K562 (cell line): ENCODE measurements around the gene ZMYND8. TPM values are rescaled to one million over a fixed set of nuclear protein-coding genes. Genes with fewer than 3 reads are reported as not detected.

Source experiments
- HEY1 ChIP-seq: fragments of 250-450 bp; sonication (Bioruptor Pico); IDR thresholded peaks from 2 replicates; pipeline ENCODE4 v1.5.0; 2020; ENCODE audit warnings: mild to moderate bottlenecking, moderate library complexity, borderline replicate concordance
- MAZ ChIP-seq, 2 experiments: fragments of 450-650 bp in 1 of 2; sonication (generic) in 1 of 2; formaldehyde crosslinking; IDR thresholded peaks in 1 of 2; conservative IDR thresholded peaks in 1 of 2; 2 replicates each; pipeline versions ENCODE4 v1.4.0 to v1.5.0; 2020; ENCODE audit warnings: mild to moderate bottlenecking in 1 of 2, missing genetic modification reagents in 1 of 2
- NFE2L1 ChIP-seq: fragments of 450-650 bp; IDR thresholded peaks from 2 replicates; pipeline ENCODE4 v1.6.1; 2016; ENCODE audit warnings: missing genetic modification characterization, low read depth, mild to moderate bottlenecking, missing compliant biosample characterization, moderate library complexity, borderline replicate concordance
- TAF7 ChIP-seq: fragments of 450-650 bp; IDR thresholded peaks from 2 replicates; pipeline ENCODE4 v1.6.1; 2016; ENCODE audit warnings: missing genetic modification characterization, missing compliant biosample characterization
- ZNF121 ChIP-seq: sonication (generic); formaldehyde crosslinking; conservative IDR thresholded peaks from 2 replicates; pipeline ENCODE4 v1.8.0; 2022; ENCODE audit warnings: missing genetic modification reagents
- ZNF282 ChIP-seq: sonication (generic); formaldehyde crosslinking; IDR thresholded peaks from 2 replicates; pipeline ENCODE4 v1.8.1; 2023; ENCODE audit warnings: missing genetic modification reagents
- ZNF354B ChIP-seq: fragments of 250-450 bp; sonication (Bioruptor Pico); IDR thresholded peaks from 2 replicates; pipeline ENCODE4 v1.4.0; 2020
- ZNF76 ChIP-seq: fragments of 250-450 bp; sonication (Bioruptor Pico); IDR thresholded peaks from 2 replicates; pipeline ENCODE4 v1.4.0; 2020; ENCODE audit warnings: mild to moderate bottlenecking, moderate library complexity, borderline replicate concordance
- polyA plus RNA-seq, 8 experiments: library from polyadenylated mRNA; depleted of rRNA in 4 of 8; stranded (reverse) in 5 of 8; unstranded in 3 of 8; fragments of >200 nt; fragmentation: Nextera tagmentation in 2 of 8; fragmentation: Illumina TruSeq in 1 of 8; extraction: Ambion mirVana in 2 of 8; extraction: Trizol in 1 of 8; gene quantifications; 2 replicates each; pipeline versions ENCODE4 v1.2.1 to v1.2.3, GENCODE V29; 2011 to 2014; ENCODE audit warnings: inconsistent platforms in 1 of 8, missing spikeins in 1 of 8
- total RNA-seq, 7 experiments: library from RNA; depleted of rRNA in 6 of 7; stranded (reverse); fragments of >200 nt in 6 of 7; fragmentation: Illumina TruSeq in 2 of 7; extraction: Trizol in 2 of 7; gene quantifications; 2 replicates each; pipeline versions ENCODE4 v1.2.1 to v1.2.3, GENCODE V29; 2011 to 2021; ENCODE audit warnings: low replicate concordance in 1 of 7
- TF ChIP-seq, protein P1 (sequence below): fragments of 200-600 bp; sonication (generic); IDR thresholded peaks from one replicate; pipeline ENCODE4 v1.6.1; 2012; ENCODE audit warnings: mild to moderate bottlenecking, low read depth, low read length, inconsistent platforms
- TF ChIP-seq, protein P2 (sequence below): sonication (generic); formaldehyde crosslinking; IDR thresholded peaks from 2 replicates; pipeline ENCODE4 v1.8.0; 2022; ENCODE audit warnings: mild to moderate bottlenecking, missing genetic modification reagents
- TF ChIP-seq, protein P3 (sequence below): sonication (generic); formaldehyde crosslinking; IDR thresholded peaks from 2 replicates; pipeline ENCODE4 v1.8.1; 2022; ENCODE audit warnings: missing genetic modification reagents

ZMYND8 gene
- total and polyA plus RNA-seq, 9 of the 15 experiments (the other 6 are each of a cell fraction or from before 2014, with no cell fraction given): 31.8 to 148 (median 71.9) TPM

DNA sequence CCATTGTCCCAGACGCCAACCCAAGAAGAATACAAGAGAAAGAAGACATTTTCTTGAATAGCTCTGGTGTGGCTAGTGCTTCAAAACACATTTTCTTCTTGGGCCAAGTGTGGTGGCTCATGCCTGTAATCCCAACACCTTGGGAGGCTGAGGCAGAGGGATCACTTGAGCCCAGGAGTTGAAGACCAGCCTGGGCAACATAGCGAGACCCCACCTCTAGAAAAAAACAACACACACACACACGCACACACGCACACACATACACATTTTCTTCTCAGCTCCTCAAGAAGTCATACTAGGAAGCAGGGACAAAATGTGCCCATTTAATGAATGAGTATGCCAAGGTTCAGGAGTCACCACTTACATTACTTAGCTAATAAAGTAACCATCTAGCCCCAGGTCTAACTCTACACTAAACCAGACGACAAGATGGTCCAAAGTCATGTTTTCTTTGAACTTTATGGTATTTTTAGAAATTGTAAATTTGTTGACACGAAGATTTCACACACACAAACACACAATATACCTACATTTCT lies 68.8 kb downstream of the ZMYND8 start (continued):
- TF ChIP-seq, protein P1, sequence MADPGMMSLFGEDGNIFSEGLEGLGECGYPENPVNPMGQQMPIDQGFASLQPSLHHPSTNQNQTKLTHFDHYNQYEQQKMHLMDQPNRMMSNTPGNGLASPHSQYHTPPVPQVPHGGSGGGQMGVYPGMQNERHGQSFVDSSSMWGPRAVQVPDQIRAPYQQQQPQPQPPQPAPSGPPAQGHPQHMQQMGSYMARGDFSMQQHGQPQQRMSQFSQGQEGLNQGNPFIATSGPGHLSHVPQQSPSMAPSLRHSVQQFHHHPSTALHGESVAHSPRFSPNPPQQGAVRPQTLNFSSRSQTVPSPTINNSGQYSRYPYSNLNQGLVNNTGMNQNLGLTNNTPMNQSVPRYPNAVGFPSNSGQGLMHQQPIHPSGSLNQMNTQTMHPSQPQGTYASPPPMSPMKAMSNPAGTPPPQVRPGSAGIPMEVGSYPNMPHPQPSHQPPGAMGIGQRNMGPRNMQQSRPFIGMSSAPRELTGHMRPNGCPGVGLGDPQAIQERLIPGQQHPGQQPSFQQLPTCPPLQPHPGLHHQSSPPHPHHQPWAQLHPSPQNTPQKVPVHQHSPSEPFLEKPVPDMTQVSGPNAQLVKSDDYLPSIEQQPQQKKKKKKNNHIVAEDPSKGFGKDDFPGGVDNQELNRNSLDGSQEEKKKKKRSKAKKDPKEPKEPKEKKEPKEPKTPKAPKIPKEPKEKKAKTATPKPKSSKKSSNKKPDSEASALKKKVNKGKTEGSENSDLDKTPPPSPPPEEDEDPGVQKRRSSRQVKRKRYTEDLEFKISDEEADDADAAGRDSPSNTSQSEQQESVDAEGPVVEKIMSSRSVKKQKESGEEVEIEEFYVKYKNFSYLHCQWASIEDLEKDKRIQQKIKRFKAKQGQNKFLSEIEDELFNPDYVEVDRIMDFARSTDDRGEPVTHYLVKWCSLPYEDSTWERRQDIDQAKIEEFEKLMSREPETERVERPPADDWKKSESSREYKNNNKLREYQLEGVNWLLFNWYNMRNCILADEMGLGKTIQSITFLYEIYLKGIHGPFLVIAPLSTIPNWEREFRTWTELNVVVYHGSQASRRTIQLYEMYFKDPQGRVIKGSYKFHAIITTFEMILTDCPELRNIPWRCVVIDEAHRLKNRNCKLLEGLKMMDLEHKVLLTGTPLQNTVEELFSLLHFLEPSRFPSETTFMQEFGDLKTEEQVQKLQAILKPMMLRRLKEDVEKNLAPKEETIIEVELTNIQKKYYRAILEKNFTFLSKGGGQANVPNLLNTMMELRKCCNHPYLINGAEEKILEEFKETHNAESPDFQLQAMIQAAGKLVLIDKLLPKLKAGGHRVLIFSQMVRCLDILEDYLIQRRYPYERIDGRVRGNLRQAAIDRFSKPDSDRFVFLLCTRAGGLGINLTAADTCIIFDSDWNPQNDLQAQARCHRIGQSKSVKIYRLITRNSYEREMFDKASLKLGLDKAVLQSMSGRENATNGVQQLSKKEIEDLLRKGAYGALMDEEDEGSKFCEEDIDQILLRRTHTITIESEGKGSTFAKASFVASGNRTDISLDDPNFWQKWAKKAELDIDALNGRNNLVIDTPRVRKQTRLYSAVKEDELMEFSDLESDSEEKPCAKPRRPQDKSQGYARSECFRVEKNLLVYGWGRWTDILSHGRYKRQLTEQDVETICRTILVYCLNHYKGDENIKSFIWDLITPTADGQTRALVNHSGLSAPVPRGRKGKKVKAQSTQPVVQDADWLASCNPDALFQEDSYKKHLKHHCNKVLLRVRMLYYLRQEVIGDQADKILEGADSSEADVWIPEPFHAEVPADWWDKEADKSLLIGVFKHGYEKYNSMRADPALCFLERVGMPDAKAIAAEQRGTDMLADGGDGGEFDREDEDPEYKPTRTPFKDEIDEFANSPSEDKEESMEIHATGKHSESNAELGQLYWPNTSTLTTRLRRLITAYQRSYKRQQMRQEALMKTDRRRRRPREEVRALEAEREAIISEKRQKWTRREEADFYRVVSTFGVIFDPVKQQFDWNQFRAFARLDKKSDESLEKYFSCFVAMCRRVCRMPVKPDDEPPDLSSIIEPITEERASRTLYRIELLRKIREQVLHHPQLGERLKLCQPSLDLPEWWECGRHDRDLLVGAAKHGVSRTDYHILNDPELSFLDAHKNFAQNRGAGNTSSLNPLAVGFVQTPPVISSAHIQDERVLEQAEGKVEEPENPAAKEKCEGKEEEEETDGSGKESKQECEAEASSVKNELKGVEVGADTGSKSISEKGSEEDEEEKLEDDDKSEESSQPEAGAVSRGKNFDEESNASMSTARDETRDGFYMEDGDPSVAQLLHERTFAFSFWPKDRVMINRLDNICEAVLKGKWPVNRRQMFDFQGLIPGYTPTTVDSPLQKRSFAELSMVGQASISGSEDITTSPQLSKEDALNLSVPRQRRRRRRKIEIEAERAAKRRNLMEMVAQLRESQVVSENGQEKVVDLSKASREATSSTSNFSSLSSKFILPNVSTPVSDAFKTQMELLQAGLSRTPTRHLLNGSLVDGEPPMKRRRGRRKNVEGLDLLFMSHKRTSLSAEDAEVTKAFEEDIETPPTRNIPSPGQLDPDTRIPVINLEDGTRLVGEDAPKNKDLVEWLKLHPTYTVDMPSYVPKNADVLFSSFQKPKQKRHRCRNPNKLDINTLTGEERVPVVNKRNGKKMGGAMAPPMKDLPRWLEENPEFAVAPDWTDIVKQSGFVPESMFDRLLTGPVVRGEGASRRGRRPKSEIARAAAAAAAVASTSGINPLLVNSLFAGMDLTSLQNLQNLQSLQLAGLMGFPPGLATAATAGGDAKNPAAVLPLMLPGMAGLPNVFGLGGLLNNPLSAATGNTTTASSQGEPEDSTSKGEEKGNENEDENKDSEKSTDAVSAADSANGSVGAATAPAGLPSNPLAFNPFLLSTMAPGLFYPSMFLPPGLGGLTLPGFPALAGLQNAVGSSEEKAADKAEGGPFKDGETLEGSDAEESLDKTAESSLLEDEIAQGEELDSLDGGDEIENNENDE: no peak
- no peak for TF ChIP-seq ZNF76 (CRISPR knock-in tag)
- TF ChIP-seq NFE2L1 (tag): no peak
- no peak for TF ChIP-seq ZNF282 (CRISPR knock-in tag)
- TF ChIP-seq, protein P2, sequence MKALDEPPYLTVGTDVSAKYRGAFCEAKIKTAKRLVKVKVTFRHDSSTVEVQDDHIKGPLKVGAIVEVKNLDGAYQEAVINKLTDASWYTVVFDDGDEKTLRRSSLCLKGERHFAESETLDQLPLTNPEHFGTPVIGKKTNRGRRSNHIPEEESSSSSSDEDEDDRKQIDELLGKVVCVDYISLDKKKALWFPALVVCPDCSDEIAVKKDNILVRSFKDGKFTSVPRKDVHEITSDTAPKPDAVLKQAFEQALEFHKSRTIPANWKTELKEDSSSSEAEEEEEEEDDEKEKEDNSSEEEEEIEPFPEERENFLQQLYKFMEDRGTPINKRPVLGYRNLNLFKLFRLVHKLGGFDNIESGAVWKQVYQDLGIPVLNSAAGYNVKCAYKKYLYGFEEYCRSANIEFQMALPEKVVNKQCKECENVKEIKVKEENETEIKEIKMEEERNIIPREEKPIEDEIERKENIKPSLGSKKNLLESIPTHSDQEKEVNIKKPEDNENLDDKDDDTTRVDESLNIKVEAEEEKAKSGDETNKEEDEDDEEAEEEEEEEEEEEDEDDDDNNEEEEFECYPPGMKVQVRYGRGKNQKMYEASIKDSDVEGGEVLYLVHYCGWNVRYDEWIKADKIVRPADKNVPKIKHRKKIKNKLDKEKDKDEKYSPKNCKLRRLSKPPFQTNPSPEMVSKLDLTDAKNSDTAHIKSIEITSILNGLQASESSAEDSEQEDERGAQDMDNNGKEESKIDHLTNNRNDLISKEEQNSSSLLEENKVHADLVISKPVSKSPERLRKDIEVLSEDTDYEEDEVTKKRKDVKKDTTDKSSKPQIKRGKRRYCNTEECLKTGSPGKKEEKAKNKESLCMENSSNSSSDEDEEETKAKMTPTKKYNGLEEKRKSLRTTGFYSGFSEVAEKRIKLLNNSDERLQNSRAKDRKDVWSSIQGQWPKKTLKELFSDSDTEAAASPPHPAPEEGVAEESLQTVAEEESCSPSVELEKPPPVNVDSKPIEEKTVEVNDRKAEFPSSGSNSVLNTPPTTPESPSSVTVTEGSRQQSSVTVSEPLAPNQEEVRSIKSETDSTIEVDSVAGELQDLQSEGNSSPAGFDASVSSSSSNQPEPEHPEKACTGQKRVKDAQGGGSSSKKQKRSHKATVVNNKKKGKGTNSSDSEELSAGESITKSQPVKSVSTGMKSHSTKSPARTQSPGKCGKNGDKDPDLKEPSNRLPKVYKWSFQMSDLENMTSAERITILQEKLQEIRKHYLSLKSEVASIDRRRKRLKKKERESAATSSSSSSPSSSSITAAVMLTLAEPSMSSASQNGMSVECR (CRISPR knock-in tag): no peak
- no peak for TF ChIP-seq ZNF354B
- no peak for TF ChIP-seq HEY1 (CRISPR knock-in tag)
- TF ChIP-seq MAZ (CRISPR knock-in tag; conservative IDR thresholded peaks at IDR 0.05 in 1 of 2, IDR thresholded peaks at IDR 0.05 in 1 of 2): no peak
- TF ChIP-seq ZNF121 (CRISPR knock-in tag): peak; percentile 19; the same call in 1 of the 2 replicates
- TF ChIP-seq, protein P3, sequence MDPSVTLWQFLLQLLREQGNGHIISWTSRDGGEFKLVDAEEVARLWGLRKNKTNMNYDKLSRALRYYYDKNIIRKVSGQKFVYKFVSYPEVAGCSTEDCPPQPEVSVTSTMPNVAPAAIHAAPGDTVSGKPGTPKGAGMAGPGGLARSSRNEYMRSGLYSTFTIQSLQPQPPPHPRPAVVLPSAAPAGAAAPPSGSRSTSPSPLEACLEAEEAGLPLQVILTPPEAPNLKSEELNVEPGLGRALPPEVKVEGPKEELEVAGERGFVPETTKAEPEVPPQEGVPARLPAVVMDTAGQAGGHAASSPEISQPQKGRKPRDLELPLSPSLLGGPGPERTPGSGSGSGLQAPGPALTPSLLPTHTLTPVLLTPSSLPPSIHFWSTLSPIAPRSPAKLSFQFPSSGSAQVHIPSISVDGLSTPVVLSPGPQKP (CRISPR knock-in tag): no peak
- TF ChIP-seq TAF7 (tag): no peak
